Activated CD8-positive, alpha-beta T cell treated with anti-CD3 and anti-CD28 coated beads for 36 hours (primary cell): ENCODE results near the gene VAV2. TPM values are rescaled to one million over a fixed set of nuclear protein-coding genes. Genes with fewer than 3 reads are reported as not detected.

Source experiments
- ATAC-seq: fragments of 200-7000 bp; cut with Tn5 transposase; one replicate; pipeline ENCODE4 v1.10.0; 2021; ENCODE audit warnings: mild to moderate bottlenecking, moderate library complexity
- CTCF ChIA-PET: fragments of 350-600 bp; sonication (Branson Sonifier 250); formaldehyde crosslinking; loops from one replicate; lab custom pipeline; 2021; ENCODE audit warnings: antibody characterized with exemption; lab: Charles Lee
- POLR2A ChIA-PET: fragments of 350-600 bp; sonication (Branson Sonifier 250); formaldehyde crosslinking; loops from one replicate; lab custom pipeline; 2021; ENCODE audit warnings: antibody characterized with exemption; lab: Charles Lee
- DNase-seq: peaks from one replicate; pipeline ENCODE4 v3.0.0-alpha.2; 2020
- H3K27ac Mint-ChIP-seq: one replicate; pipeline ENCODE4 v1.8.0; 2021; ENCODE audit warnings: mild to moderate bottlenecking, mixed read lengths
- H3K27me3 Mint-ChIP-seq: one replicate; pipeline ENCODE4 v1.8.0; 2021; ENCODE audit warnings: mixed read lengths
- H3K36me3 Mint-ChIP-seq: one replicate; pipeline ENCODE4 v1.8.0; 2021; ENCODE audit warnings: low read depth, mixed read lengths
- H3K4me1 Mint-ChIP-seq: one replicate; pipeline ENCODE4 v1.8.0; 2021; ENCODE audit warnings: low read depth, mixed read lengths
- H3K4me3 Mint-ChIP-seq: one replicate; pipeline ENCODE4 v1.8.0; 2021; ENCODE audit warnings: mild to moderate bottlenecking, moderate library complexity, mixed read lengths
- H3K9me3 Mint-ChIP-seq: one replicate; pipeline ENCODE4 v1.8.0; 2021; ENCODE audit warnings: mixed read lengths
- CTCF ChIP-seq: fragments of 200-600 bp; IDR thresholded peaks from one replicate; pipeline ENCODE4 v1.8.0; 2022; ENCODE audit warnings: antibody characterized with exemption, mild to moderate bottlenecking
- intact Hi-C: fragments of 100-400 bp; cut with micrococcal nuclease; formaldehyde crosslinking; loops from one replicate; pipeline ENCODE4 v1.10.0; 2022
- total RNA-seq, 2 experiments: library from RNA; stranded (reverse); gene quantifications; one replicate each; pipeline ENCODE4 v1.2.3, GENCODE V29; 2021

Gene VAV2
- total RNA-seq, 2 experiments from 2014 or later = 5.1 to 5.4 TPM

- Mint-ChIP-seq H3K27ac (no peak overlapping the region), H3K27me3 (no peaks in the 10 kb centered on the region), H3K9me3 (peaks cover 7% of the 10 kb centered on the region), H3K4me3 (no peak overlapping the region), H3K36me3 (no peaks in the 10 kb centered on the region), H3K4me1 (peaks cover 16% of the 10 kb centered on the region)
- no peak for ATAC-seq
- CTCF ChIA-PET = no interaction called here
- POLR2A ChIA-PET = no interaction called here
- no peak for DNase-seq
- no peak for TF ChIP-seq CTCF
- intact Hi-C loops = no loop called here
Measured at GRCh38 chr9:133866946-133867345, 125.2 kb downstream of the VAV2 start.

GRCh38 chr9:133864011-133864410 lies 128.1 kb downstream of the VAV2 start:
- no peaks in the 10 kb centered on the region for H3K4me1 Mint-ChIP-seq
- H3K4me3 Mint-ChIP-seq = no peak overlapping the region
- intact Hi-C loops = no loop called here
- H3K9me3 Mint-ChIP-seq = peaks cover 7% of the 10 kb centered on the region
- DNase-seq (no peak), ATAC-seq (no peak)
- H3K36me3 Mint-ChIP-seq = no peaks in the 10 kb centered on the region
- no peaks in the 10 kb centered on the region for H3K27me3 Mint-ChIP-seq
- POLR2A ChIA-PET = no interaction called here
- H3K27ac Mint-ChIP-seq = no peak overlapping the region
- CTCF ChIA-PET = no interaction called here
- no peak for TF ChIP-seq CTCF

GRCh38 chr9:133863257-133863592 lies 128.9 kb downstream of the VAV2 start:
- Mint-ChIP-seq H3K27me3 (no peaks in the 10 kb centered on the region), H3K27ac (no peak overlapping the region), H3K36me3 (no peaks in the 10 kb centered on the region), H3K9me3 (peaks cover 7% of the 10 kb centered on the region), H3K4me1 (no peaks in the 10 kb centered on the region), H3K4me3 (no peak overlapping the region)
- ATAC-seq (no peak), DNase-seq (no peak)
- ChIA-PET CTCF (no interaction called here), POLR2A (no interaction called here)
- intact Hi-C loops = no loop called here
- no peak for TF ChIP-seq CTCF

- H3K4me3 Mint-ChIP-seq = no peak overlapping the region
- peaks cover 7% of the 10 kb centered on the region for H3K9me3 Mint-ChIP-seq
- no peaks in the 10 kb centered on the region for H3K36me3 Mint-ChIP-seq
- intact Hi-C loops = no loop called here
- TF ChIP-seq CTCF = no peak
- no peaks in the 10 kb centered on the region for H3K27me3 Mint-ChIP-seq
- no peak for ATAC-seq
- DNase-seq = no peak
- CTCF ChIA-PET = no interaction called here
- no peak overlapping the region for H3K27ac Mint-ChIP-seq
- H3K4me1 Mint-ChIP-seq = no peaks in the 10 kb centered on the region
- POLR2A ChIA-PET = no interaction called here
Measured at GRCh38 chr9:133862585-133863256, 129.4 kb downstream of the VAV2 start.

- H3K27me3 Mint-ChIP-seq = no peaks in the 10 kb centered on the region
- H3K4me3 Mint-ChIP-seq = no peak overlapping the region
- H3K27ac Mint-ChIP-seq = no peak overlapping the region
- TF ChIP-seq CTCF = no peak
- ChIA-PET POLR2A (no interaction called here), CTCF (no interaction called here)
- no peak for DNase-seq
- intact Hi-C loops = no loop called here
- no peaks in the 10 kb centered on the region for H3K36me3 Mint-ChIP-seq
- ATAC-seq = no peak
- H3K9me3 Mint-ChIP-seq = peaks cover 7% of the 10 kb centered on the region
- H3K4me1 Mint-ChIP-seq = no peaks in the 10 kb centered on the region
Measured at GRCh38 chr9:133861692-133862091, 130.4 kb downstream of the VAV2 start.
